ENCODE data around the gene TBC1D8. TPM values are rescaled to one million over a fixed set of nuclear protein-coding genes. Genes with fewer than 3 reads are reported as not detected.

The TBC1D8 gene
- total and polyA plus RNA-seq, 2 of the 13 experiments (the other 11 are each of a cell fraction or from before 2014, with no cell fraction given): 45.1 to 95.4 TPM

- TF ChIP-seq ZBTB40 (IDR thresholded peaks at IDR 0.05) (no peak), ZBTB40 (CRISPR knock-in tag; IDR thresholded peaks at IDR 0.05) (no peak), GATA4 (IDR thresholded peaks at IDR 0.05; ENCODE audit: borderline replicate concordance, low read depth) (peak; percentile 48; the same call in 1 of the 2 replicates), U2AF2 (IDR thresholded peaks at IDR 0.05; ENCODE audit: low read depth, low read length) (no peak), ZNF24 (IDR thresholded peaks at IDR 0.05) (no peak), DNMT3B (CRISPR knock-in tag; conservative IDR thresholded peaks at IDR 0.05) (no peak), NR2F6 (IDR thresholded peaks at IDR 0.05) (peak; percentile 85), NR2F6 (CRISPR knock-in tag; IDR thresholded peaks at IDR 0.05) (peak; percentile 91), KDM2A (CRISPR knock-in tag; IDR thresholded peaks at IDR 0.05; ENCODE audit: borderline replicate concordance, low read depth) (no peak), ZNF501 (CRISPR knock-in tag; IDR thresholded peaks at IDR 0.05) (peak; percentile 79), AKAP8 (CRISPR knock-in tag; IDR thresholded peaks at IDR 0.05) (no peak), RARA (CRISPR knock-in tag; IDR thresholded peaks at IDR 0.05) (peak; percentile 89), ZNF770 (CRISPR knock-in tag; IDR thresholded peaks at IDR 0.05) (no peak), EZH2 (conservative IDR thresholded peaks at IDR 0.05; ENCODE audit: low read depth, low read length) (no peak), KLF11 (CRISPR knock-in tag; IDR thresholded peaks at IDR 0.05) (0 out of 2 replicates have a peak, but pooled peaks have one; percentile 75)
- TF ChIP-seq, protein P1, sequence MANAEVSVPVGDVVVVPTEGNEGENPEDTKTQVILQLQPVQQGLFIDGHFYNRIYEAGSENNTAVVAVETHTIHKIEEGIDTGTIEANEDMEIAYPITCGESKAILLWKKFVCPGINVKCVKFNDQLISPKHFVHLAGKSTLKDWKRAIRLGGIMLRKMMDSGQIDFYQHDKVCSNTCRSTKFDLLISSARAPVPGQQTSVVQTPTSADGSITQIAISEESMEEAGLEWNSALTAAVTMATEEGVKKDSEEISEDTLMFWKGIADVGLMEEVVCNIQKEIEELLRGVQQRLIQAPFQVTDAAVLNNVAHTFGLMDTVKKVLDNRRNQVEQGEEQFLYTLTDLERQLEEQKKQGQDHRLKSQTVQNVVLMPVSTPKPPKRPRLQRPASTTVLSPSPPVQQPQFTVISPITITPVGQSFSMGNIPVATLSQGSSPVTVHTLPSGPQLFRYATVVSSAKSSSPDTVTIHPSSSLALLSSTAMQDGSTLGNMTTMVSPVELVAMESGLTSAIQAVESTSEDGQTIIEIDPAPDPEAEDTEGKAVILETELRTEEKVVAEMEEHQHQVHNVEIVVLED (CRISPR knock-in tag; IDR thresholded peaks at IDR 0.05; ENCODE audit: borderline replicate concordance): no peak
These were observed 26.4 kb downstream of the TBC1D8 start (continued) for GRCh38 chr2:101124643-101125366.

Data from HepG2 (cell line).